Upper lobe of left lung (tissue), 6 donors: ENCODE measurements around the gene TRIM47. TPM values are rescaled to one million over a fixed set of nuclear protein-coding genes. Genes with fewer than 3 reads are reported as not detected.

Experiments
- ATAC-seq, 2 donors: fragments of 200-7000 bp; cut with Tn5 transposase; one replicate each; pipeline ENCODE4 v1.9.1; 2022; ENCODE audit warnings: mild to moderate bottlenecking in 2 of 2, moderate library complexity in 2 of 2; ENCODE audit not compliant: low FRiP score in 2 of 2
- DNase-seq, 2 donors: peaks; one replicate each; pipeline ENCODE4 v3.0.0-alpha.2; 2019 to 2020
- H3K27ac ChIP-seq, 4 donors: fragments of 200-600 bp; sonication (generic); one replicate each; pipeline ENCODE4 v1.5.1; 2016 to 2019
- H3K27me3 ChIP-seq, 4 donors: fragments of 200-600 bp; sonication (generic); one replicate each; pipeline ENCODE4 v1.5.1; 2017 to 2019
- H3K36me3 ChIP-seq, 4 donors: fragments of 200-600 bp; sonication (generic); one replicate each; pipeline ENCODE4 v1.5.1; 2016 to 2019
- H3K4me1 ChIP-seq, 4 donors: fragments of 200-600 bp; sonication (generic); one replicate each; pipeline ENCODE4 v1.5.1; 2018 to 2019
- H3K4me3 ChIP-seq, 4 donors: fragments of 200-600 bp; sonication (generic); one replicate each; pipeline ENCODE4 v1.5.1; 2017 to 2019; ENCODE audit warnings: mild to moderate bottlenecking in 2 of 4, moderate library complexity in 1 of 4
- H3K9me3 ChIP-seq, 4 donors: fragments of 200-600 bp; sonication (generic); one replicate each; pipeline ENCODE4 v1.5.1; 2018 to 2019
- EP300 ChIP-seq, 4 donors: sonication (generic); formaldehyde crosslinking; IDR thresholded peaks; one replicate each; pipeline ENCODE4 v1.5.1; 2017; ENCODE audit warnings: antibody characterized with exemption in 4 of 4, control low read depth in 2 of 4
- POLR2A ChIP-seq, 4 donors: fragments of 450-650 bp; IDR thresholded peaks; one replicate each; pipeline ENCODE4 v1.5.1; 2016 to 2017; ENCODE audit warnings: antibody characterized with exemption in 4 of 4, mild to moderate bottlenecking in 2 of 4
- POLR2AphosphoS5 ChIP-seq, 2 donors: sonication (generic); formaldehyde crosslinking; IDR thresholded peaks; one replicate each; pipeline ENCODE4 v1.5.1; 2017; ENCODE audit warnings: antibody characterized with exemption in 2 of 2
- WGBS, 2 donors: methylation state at CpG; one replicate each; pipeline ENCODE4 v1.1.5; 2017 to 2018; 5-methylcytosine and 5-hydroxymethylcytosine counted together
- total RNA-seq, 6 donors: library from RNA; depleted of rRNA in 4 of 6; stranded (reverse); fragments of >200 nt in 4 of 6; gene quantifications; one replicate each; pipeline versions ENCODE4 v1.1.0 to v1.2.1, GENCODE V29; 2016 to 2021
- TF ChIP-seq, protein P1 (sequence below), 6 experiments: fragments of 450-650 bp in 4 of 6; fragments of 200-600 bp in 2 of 6; sonication (generic) in 2 of 6; IDR thresholded peaks; one replicate each; pipeline ENCODE4 v1.5.1; 2016 to 2019; ENCODE audit warnings: antibody characterized with exemption in 6 of 6
- donor health status: DM: no; HTN: no; CAD: no; lungs with moderate emphysema.
- donor health status: DM: no; HTN: yes; CAD: no; lungs with severe emphysema.

The TRIM47 gene, protein sequence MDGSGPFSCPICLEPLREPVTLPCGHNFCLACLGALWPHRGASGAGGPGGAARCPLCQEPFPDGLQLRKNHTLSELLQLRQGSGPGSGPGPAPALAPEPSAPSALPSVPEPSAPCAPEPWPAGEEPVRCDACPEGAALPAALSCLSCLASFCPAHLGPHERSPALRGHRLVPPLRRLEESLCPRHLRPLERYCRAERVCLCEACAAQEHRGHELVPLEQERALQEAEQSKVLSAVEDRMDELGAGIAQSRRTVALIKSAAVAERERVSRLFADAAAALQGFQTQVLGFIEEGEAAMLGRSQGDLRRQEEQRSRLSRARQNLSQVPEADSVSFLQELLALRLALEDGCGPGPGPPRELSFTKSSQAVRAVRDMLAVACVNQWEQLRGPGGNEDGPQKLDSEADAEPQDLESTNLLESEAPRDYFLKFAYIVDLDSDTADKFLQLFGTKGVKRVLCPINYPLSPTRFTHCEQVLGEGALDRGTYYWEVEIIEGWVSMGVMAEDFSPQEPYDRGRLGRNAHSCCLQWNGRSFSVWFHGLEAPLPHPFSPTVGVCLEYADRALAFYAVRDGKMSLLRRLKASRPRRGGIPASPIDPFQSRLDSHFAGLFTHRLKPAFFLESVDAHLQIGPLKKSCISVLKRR
- total RNA-seq = 10 to 100 TPM; 20.1 to 55.6 (median 33.3) TPM

DNA sequence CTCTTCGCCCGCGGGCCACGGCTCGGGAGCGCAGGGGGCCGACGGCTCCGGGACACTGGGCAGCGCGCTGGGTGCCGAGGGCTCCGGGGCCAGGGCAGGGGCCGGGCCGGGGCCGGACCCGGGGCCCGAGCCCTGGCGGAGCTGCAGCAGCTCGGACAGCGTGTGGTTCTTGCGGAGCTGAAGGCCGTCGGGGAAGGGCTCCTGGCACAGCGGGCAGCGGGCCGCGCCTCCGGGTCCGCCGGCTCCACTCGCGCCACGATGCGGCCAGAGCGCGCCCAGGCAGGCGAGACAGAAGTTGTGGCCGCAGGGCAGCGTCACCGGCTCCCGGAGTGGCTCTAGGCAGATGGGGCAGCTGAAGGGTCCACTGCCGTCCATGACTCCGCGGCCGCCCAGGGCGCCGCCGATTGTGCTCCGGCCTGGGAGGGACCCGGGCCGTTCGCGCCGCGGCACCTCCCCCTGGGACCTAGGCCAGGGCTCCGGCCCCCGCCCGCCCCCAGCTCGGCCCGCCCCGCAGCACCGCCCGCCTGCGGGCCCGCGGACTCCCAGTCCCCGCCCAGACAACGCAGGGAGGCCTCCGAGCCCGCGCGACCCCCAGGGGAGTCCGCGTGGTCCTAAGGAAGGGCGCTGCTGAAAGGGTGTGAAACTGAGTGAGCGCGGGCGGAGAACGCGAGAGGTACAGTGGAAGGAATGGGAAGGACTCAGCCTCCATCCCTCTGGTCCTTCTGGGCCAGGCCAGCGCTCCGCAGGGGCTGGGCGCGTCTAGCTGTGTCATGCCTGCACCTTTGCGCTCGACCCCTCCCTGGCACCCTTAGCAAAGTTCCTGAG lies at the start of gene TRIM47:
Gene TRIM47, minus strand, starts transcription at position 408 of the 825 bp plus-strand sequence. Its CDS starts 33 bp downstream, at position 375.
- Histone ChIP-seq H3K27me3 (peaks cover 0 to 3% (median 0%) of the 10 kb centered on the region in 4 donors), H3K4me3 (peak within 1 kb of the TSS; percentile 65 to 80 (median 70)), H3K4me1 (peaks cover 42 to 55% (median 50%) of the 10 kb centered on the region in 4 donors), H3K9me3 (no peaks in the 10 kb centered on the region), H3K36me3 (peaks cover 0 to 24% (median 10%) of the 10 kb centered on the region in 4 donors), H3K27ac (peak within 1 kb of the TSS; percentile 91 to 95 (median 94))
- 3 to 11% methylated on average over 6 to 12 of the region's 87 CpGs for WGBS, 2 donors
- DNase-seq (peak; percentile 52 to 94), ATAC-seq (peak; percentile 9 to 78)
- TF ChIP-seq EP300 (IDR thresholded peaks at IDR 0.05) = no peak
- TF ChIP-seq, protein P1, sequence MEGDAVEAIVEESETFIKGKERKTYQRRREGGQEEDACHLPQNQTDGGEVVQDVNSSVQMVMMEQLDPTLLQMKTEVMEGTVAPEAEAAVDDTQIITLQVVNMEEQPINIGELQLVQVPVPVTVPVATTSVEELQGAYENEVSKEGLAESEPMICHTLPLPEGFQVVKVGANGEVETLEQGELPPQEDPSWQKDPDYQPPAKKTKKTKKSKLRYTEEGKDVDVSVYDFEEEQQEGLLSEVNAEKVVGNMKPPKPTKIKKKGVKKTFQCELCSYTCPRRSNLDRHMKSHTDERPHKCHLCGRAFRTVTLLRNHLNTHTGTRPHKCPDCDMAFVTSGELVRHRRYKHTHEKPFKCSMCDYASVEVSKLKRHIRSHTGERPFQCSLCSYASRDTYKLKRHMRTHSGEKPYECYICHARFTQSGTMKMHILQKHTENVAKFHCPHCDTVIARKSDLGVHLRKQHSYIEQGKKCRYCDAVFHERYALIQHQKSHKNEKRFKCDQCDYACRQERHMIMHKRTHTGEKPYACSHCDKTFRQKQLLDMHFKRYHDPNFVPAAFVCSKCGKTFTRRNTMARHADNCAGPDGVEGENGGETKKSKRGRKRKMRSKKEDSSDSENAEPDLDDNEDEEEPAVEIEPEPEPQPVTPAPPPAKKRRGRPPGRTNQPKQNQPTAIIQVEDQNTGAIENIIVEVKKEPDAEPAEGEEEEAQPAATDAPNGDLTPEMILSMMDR (IDR thresholded peaks at IDR 0.05) = peak in 2 of 6 experiments; percentile 36 to 51
- TF ChIP-seq POLR2A (IDR thresholded peaks at IDR 0.05) = peak in 3 of 4 donors; percentile 71 to 83 (median 77)
- peak; percentile 45 to 82 for TF ChIP-seq POLR2AphosphoS5 (IDR thresholded peaks at IDR 0.05)

DNA sequence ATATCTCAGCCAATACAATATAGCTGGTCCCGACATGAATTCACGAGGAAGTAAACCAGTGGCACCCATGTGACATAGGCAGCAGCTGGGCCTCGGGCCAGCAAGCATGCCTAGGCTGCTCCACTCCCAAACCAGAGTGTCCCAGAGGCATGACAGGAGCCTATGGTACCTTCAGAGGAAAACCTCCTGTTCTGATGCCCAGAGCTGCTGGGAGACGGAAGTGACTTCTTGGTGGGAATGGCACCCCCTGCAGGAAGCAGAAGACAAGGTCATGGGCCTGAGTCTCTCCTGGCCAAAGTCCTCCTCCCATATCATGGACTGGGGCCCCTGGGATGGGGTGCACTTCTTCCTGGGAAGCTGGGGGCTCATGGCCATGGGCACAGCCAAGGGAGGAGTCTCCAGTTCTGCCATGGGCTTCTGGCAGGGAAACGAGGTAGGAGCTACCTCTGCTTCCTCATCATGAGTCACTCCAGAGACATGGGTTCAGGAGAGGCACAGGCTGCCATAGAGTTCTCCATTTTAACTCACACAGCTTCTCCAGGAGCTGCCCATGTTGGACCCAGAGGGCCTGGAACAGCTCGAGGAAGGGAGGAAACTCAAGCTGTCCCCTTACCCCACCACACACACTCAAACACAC lies 49.0 kb upstream of the TRIM47 start:
- H3K36me3 ChIP-seq = peaks cover 0 to 4% (median 0%) of the 10 kb centered on the region in 4 donors
- 43 to 73% methylated on average over 1 to 6 of the region's 6 CpGs for WGBS, 2 donors
- H3K9me3 ChIP-seq = no peaks in the 10 kb centered on the region
- no peak overlapping the region for H3K27ac ChIP-seq
- no peak overlapping the region for H3K4me3 ChIP-seq
- TF ChIP-seq, protein P1 (IDR thresholded peaks at IDR 0.05) = peak in 5 of 6 experiments; percentile 30 to 72 (median 36)
- TF ChIP-seq POLR2AphosphoS5 (IDR thresholded peaks at IDR 0.05) = no peak
- TF ChIP-seq POLR2A (IDR thresholded peaks at IDR 0.05) = no peak
- no peak for TF ChIP-seq EP300 (IDR thresholded peaks at IDR 0.05)
- ATAC-seq = peak; percentile 35 to 72
- H3K4me1 ChIP-seq = peaks cover 0 to 9% (median 0%) of the 10 kb centered on the region in 4 donors
- DNase-seq = peak in 1 of 2 donors; percentile 64
- no peaks in the 10 kb centered on the region for H3K27me3 ChIP-seq

DNA sequence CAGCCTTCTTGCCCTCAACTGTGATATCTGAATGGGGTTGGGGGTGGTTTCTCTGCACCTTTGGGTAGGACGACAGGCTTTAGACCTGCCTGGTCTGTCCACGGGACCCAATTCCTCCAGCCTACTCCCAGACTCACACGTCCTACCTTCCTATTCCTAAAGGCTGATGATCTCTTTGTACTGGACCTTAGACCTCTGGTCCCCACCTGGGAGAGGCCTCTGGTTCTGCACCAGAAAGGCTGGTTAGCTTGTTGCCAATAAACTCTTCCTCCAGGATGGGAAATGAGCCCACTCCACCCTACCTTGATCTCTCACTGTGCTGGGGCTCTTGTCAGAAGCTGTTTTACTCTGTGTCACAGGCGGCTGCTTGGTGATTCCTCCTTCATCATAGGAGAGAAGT lies 48.1 kb upstream of the TRIM47 start:
- H3K4me1 ChIP-seq = peaks cover 0 to 9% (median 0%) of the 10 kb centered on the region in 4 donors
- no peaks in the 10 kb centered on the region for H3K9me3 ChIP-seq
- H3K4me3 ChIP-seq = no peak overlapping the region
- 98 to 100% methylated on average over 3 to 4 of the region's 4 CpGs for WGBS, 2 donors
- ATAC-seq (no peak), DNase-seq (no peak)
- H3K27ac ChIP-seq = no peak overlapping the region
- TF ChIP-seq, protein P1 (IDR thresholded peaks at IDR 0.05) = no peak
- TF ChIP-seq POLR2AphosphoS5 (IDR thresholded peaks at IDR 0.05) = no peak
- no peak for TF ChIP-seq EP300 (IDR thresholded peaks at IDR 0.05)
- TF ChIP-seq POLR2A (IDR thresholded peaks at IDR 0.05) = no peak
- H3K36me3 ChIP-seq = peaks cover 0 to 4% (median 0%) of the 10 kb centered on the region in 4 donors
- no peaks in the 10 kb centered on the region for H3K27me3 ChIP-seq

DNA sequence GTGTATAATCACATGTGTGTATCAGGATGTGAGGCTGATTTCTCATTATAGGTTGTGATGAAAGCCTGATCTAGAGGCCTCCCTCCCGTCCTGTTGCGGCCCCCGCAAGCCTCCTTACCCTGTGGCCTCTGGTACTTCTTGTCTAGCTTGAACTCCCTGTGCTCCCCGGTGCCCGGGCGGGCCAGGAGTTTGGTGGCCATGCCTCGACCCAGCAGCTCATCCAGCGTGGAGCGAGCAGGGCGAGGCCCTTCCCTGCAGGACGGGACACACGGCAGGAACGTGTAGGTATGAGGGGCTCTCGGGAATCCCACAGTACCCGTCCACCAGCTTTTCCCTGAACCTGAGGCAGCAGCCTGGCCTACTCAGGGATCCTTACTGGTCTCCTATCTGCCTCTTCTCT lies 47.5 kb upstream of the TRIM47 start:
- peaks cover 0 to 9% (median 0%) of the 10 kb centered on the region in 4 donors for H3K4me1 ChIP-seq
- H3K27me3 ChIP-seq = no peaks in the 10 kb centered on the region
- DNase-seq (peak in 1 of 2 donors; percentile 81), ATAC-seq (no peak)
- no peaks in the 10 kb centered on the region for H3K9me3 ChIP-seq
- WGBS, 2 donors = 95 to 98% methylated on average over 15 of the region's 15 CpGs
- H3K27ac ChIP-seq = no peak overlapping the region
- H3K4me3 ChIP-seq = no peak overlapping the region
- TF ChIP-seq POLR2AphosphoS5 (IDR thresholded peaks at IDR 0.05) (no peak), EP300 (IDR thresholded peaks at IDR 0.05) (no peak), POLR2A (IDR thresholded peaks at IDR 0.05) (no peak)
- TF ChIP-seq, protein P1 (IDR thresholded peaks at IDR 0.05) = no peak
- H3K36me3 ChIP-seq = peaks cover 0 to 4% (median 0%) of the 10 kb centered on the region in 4 donors
